OCI-M2 (cell line): Measurements from ENCODE around the gene SLC11A1.

Experiments
- DNase-seq: peaks from one replicate; lab custom pipeline; 2025; ENCODE audit not compliant: unreplicated experiment; lab: John Stamatoyannopoulos, UW

Gene SLC11A1

DNA sequence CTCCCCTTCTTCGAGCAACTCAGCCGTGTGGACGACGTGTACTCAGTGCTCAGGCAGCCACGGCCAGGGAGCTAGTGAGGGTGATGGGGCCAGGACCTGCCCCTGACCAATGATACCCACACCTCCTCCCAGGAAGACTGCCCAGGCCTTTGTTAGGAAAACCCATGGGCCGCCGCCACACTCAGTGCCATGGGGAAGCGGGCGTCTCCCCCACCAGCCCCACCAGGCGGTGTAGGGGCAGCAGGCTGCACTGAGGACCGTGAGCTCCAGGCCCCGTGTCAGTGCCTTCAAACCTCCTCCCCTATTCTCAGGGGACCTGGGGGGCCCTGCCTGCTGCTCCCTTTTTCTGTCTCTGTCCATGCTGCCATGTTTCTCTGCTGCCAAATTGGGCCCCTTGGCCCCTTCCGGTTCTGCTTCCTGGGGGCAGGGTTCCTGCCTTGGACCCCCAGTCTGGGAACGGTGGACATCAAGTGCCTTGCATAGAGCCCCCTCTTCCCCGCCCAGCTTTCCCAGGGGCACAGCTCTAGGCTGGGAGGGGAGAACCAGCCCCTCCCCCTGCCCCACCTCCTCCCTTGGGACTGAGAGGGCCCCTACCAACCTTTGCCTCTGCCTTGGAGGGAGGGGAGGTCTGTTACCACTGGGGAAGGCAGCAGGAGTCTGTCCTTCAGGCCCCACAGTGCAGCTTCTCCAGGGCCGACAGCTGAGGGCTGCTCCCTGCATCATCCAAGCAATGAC lies 22.4 kb downstream of the SLC11A1 start:
- no peak for DNase-seq

DNA sequence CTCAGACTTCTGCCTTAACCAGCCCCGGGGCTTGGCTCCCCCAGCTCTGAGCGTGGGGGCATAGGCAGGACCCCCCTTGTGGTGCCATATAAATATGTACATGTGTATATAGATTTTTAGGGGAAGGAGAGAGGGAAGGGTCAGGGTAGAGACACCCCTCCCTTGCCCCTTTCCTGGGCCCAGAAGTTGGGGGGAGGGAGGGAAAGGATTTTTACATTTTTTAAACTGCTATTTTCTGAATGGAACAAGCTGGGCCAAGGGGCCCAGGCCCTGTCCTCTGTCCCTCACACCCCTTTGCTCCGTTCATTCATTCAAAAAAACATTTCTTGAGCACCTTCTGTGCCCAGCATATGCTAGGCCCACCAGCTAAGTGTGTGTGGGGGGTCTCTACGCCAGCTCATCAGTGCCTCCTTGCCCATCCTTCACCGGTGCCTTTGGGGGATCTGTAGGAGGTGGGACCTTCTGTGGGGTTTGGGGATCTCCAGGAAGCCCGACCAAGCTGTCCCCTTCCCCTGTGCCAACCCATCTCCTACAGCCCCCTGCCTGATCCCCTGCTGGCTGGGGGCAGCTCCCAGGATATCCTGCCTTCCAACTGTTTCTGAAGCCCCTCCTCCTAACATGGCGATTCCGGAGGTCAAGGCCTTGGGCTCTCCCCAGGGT lies 23.1 kb downstream of the SLC11A1 start:
- DNase-seq: no peak

DNA sequence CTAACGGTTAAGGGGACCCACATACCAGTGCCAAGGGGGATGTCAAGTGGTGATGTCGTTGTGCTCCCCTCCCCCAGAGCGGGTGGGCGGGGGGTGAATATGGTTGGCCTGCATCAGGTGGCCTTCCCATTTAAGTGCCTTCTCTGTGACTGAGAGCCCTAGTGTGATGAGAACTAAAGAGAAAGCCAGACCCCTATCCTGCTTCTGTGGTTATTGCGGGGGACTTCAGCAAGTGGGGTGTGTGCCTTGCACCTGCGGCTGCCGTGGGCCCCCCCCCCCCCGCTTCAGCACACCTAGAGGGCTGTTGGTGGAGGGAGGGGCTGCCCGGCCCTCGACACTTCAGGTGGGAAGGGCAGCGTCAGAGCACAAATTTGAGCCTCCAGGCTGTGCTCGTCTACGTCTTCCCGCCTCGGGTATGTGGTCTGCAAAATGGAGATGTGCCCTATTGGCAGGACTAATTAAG lies 23.7 kb downstream of the SLC11A1 start:
- DNase-seq: no peak

DNA sequence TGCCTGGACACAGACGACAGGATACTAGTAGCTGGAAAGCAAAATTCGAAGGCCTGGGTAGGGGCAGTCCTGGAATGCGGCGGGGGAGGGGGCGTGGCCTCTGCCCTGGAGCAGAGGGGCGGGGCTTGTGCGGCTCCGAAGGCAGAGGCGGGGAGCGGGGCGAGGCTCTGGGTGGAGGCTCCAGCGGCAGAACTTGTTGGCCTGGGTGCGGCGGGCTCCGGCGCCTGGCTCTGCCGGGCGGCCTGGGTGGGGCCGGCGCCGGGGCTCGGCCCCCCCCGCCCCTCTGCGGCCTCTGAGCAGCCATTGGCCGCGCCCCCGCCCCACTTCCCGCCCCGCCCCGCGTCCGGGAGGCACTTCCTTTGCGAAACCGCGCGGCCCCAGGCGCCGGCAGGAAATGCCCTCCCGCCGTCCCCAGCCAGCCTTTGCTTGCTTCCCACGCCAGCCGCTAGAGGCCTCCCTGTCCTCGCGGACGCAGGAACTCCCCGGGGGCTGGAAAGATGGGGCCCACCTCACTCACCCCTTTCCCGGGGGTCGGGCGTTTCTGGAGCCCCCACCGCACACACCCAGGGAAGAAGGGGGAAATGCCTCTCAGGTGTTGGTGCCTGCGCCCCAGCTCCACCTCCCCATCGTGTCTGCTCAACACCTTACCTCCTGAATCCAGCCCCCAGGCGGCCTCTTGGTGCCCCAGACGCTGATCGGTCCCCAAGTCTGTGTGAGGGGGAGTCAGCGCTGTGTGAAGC lies 24.3 kb downstream of the SLC11A1 start:
- DNase-seq: peak; percentile 72

DNA sequence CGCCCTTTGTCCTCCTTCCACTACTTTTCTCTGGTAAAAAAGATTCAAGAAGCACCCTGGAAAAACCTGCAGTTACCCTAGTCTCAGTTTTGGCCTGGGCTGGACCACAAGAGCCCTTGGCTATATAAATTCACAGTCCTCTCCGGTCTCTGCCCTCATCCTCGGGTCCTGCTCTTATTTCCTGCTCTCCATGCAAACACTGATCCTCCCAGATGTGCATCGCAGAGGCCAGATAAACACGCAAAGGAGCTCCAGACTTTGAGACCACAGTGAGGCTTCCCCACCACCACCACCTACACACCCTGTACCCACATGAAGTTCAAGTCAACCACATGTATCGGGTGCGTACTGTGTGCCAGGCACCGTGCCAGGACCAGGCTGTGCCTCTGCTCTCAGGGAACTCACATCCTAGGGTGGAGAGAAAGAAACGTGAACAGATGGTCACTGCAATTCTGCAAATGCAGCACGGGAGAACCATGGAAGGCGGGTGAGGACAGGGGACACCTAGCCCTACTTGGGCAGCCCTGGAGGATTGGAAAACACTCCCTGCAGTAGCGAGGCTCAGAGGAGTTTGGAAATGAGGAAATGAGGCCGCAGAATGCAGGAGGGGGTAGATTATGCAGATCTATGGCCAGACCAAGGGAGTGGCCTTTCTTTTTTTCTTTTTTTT lies 25.0 kb downstream of the SLC11A1 start:
- peak; percentile 30 for DNase-seq

DNA sequence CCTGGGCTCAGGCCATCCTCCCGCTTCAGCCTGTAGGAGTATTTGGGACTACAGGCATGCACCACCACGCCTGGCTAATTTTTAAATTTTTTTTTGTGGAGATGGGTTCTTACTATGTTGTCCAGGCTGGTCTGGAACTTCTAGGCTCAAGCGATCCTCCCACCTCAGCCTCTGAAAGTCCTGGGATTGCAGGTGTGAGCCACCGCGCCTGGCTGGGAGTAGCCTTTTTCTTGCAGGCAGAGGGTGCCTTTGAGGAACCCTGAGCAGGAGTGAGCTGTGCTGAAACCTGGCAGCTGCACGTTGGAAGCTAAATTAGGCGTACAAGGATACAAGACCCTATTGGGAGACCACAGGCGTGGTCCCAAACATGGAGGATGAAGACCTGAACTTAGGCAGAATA lies 25.6 kb downstream of the SLC11A1 start:
- DNase-seq: no peak

DNA sequence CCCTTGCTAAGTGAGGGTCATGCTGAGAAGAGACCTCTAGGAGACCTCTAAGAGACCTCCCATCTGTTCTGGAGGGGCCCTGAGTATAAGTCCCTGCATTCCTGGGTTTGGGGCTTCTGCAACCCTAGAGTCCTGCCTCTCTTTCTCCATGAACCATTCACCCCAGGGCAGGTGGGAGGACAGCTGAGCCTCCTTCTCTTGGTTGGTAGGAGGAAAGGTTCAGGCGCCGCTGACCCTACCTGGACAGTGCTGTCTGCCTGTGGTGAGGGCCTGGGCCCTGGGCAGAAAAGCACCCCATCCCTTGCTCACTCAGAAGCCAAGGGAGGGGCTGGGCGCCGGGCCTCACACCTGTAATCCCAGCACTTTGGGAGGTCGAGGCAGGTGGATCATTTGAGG lies 36.2 kb downstream of the SLC11A1 start:
- DNase-seq: no peak

DNA sequence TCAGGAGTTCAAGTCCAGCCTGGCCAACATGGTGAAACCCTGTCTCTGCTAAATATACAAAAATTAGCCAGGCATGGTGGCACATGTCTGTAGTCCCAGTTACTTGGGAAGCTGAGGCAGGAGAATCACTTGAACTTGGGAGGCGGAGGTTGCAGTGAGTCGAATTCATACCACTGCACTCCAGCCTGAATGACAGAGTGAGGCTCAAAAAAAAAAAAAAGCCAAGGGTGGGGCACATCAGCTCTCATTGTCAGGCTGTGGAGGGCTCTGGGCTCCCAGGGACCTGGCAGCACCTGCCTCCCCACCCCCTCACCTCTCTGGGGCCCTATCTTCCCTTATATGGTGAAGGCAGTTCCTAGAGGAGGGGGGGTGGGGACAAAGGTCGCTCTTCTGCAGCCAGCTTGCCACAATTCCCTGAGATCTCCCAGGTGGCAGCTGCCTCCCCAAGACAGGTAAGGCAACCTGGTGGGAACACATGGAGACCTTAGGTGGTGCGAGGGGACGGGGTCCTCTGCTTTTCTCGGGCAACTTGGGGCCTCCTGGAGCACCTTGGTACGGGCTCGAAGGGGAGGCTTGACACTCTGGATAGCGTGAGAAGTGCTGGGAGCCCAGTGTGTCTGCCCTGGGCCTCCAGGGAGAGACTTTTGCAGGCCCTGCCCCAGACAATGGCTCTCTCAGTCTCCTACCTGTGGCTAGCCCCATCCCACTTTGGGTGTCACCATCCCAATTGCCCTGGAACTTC lies 36.8 kb downstream of the SLC11A1 start, which contains the start of gene VIL1:
VIL1 (plus strand) TSS at position 407 of the 742 bp plus-strand sequence. CDS start 4,656 bp downstream, outside the sequence.
- no peak for DNase-seq

DNA sequence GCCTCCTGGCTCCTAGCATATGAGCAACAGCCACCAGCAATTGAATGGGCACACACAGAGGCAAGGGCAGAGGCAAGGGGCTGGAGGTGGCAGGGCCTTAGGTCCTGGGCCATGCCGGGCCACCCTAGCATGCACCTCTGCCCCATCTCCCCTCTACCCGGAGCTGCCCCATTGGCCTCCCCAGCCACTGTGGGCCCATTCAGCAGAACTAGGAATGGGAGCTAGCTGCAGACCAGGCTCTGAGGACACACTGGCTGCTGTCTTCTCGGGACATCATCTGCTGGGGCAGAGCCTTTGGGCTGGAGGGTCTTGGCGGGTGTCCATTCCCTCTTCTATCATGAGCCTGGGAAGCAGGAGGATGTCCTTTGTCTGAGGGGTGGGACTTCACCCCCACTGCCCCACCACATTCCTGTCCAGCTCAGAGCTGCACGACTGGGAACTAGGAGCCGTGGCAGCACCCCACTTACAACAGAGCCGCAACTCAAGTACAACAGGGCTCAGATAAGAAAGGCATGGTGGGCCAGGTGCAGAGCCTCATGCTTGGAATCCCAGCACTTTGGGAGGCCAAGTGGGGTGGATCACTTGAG lies 37.6 kb downstream of the SLC11A1 start:
- no peak for DNase-seq

DNA sequence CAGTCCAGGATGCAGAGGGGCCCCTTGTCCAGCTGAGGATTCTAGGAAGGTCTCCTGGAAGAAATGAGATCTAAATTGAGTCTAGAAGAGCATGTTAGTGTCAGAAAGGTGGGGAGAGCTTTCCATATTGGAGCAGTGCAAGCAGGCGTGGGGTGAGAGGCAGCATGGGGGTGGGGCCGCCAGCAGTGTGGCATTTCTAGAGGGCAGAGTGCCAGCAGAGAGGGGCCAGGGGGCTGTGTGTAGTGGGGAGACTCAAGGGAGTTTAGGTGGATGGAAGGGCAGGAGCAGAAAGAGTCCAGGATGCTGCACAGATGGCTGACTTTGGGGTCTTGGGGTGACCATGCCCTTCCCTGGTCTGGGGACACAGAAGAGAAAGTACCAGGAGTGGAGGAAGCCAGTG lies 39.0 kb downstream of the SLC11A1 start:
- no peak for DNase-seq

DNA sequence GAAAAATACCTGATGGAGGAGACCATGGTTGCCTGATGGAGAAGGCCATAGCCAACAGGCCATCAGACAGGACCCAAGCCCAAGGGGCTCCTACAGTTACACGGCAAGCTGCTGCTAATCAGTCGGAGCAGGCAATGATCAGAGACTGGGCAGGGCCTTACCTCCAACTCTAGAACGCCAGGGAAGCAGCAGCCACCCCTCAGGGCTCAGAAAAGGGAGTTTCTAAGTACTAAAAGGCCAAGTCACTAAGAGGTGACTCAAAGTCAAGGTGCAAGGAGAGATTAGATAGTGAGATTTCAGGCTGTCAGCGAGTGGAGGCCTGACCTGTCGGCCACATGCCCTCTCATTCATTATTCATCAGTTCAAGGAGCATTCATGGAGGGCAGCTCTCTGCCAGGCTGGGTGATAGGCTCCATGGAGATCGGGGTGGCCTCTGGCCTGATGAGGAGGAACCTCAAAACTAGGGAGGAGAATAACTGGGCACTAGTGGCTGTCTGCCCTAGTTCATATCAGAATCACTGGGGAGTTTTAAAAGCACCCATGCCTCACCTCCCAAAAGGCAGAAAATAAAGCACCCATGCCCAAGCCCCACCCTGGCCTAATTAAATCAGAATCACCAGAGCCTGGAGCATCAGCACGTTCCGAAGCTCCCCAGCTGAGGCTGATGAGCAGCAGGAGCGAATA lies 40.5 kb downstream of the SLC11A1 start:
- no peak for DNase-seq

DNA sequence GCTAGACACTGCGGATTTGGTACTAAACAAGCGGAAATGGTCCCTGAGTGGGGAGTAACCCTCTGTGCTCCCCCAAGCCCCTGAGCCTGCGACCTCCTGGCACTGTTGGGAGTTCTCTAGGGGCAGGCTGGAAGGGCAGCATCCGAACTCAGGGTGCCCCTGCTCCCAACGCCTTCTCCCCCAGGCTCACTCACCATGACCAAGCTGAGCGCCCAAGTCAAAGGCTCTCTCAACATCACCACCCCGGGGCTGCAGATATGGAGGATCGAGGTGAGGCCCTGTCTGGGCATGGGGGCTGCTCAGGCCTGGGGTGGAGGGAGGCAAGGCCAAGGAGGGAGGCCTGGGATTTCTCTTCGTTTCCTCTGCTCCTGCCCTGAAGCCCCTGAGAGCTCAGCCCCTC lies 41.5 kb downstream of the SLC11A1 start:
- DNase-seq: no peak

DNA sequence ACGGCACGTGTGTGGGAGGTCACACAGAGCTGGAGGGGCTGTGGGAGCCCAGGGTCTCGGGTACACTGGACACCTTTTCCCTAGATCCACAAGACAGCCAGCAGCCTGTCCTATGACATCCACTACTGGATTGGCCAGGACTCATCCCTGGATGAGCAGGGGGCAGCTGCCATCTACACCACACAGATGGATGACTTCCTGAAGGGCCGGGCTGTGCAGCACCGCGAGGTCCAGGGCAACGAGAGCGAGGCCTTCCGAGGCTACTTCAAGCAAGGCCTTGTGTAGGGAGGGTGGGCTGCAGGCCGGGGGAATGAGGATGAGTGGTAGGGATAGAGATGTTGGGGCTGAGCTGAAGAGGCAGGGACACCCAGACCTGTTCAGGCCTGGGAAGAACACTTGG lies 43.5 kb downstream of the SLC11A1 start:
- no peak for DNase-seq

DNA sequence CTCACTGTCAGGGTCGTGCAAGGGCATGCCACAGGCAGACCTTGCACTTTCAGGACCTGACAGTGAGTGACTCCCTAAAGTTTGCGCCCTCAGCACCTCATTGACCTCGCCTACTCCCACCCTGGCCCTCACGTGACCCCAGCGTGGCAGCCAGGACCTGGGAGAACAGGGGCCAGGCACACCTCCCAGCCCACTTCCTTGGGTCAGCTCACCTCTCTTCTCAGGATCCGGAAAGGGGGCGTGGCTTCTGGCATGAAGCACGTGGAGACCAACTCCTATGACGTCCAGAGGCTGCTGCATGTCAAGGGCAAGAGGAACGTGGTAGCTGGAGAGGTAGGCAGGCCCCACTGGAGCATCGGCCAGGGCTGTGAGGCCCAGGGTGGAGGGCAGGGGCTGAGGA lies 45.7 kb downstream of the SLC11A1 start:
- no peak for DNase-seq

DNA sequence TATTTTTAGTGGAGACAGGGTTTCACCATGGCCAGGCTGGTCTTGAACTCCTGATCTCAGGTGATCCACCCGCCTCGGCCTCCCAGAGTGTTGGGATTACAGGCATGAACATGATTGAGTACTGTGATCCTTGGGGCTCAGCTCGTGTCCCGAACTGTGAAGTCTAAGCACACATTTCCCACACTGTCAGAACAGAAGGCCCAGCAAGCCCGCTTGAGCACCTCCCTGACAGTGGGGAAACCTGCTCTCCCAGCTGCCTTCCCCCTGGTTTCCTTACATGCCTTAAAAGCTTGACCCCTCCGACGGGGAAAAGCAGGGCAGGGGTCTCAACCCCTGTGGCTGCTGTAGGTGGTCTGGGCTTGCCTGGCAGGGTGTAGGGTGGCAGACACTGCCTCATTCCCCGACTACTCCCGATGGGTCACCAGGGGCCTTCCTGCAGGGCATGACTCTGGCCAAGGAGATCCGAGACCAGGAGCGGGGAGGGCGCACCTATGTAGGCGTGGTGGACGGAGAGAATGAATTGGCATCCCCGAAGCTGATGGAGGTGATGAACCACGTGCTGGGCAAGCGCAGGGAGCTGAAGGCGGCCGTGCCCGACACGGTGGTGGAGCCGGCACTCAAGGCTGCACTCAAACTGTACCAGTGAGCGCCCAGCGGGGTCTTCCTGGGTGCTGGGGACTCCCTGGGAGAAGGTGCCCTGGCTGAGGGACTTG lies 46.9 kb downstream of the SLC11A1 start:
- no peak for DNase-seq

DNA sequence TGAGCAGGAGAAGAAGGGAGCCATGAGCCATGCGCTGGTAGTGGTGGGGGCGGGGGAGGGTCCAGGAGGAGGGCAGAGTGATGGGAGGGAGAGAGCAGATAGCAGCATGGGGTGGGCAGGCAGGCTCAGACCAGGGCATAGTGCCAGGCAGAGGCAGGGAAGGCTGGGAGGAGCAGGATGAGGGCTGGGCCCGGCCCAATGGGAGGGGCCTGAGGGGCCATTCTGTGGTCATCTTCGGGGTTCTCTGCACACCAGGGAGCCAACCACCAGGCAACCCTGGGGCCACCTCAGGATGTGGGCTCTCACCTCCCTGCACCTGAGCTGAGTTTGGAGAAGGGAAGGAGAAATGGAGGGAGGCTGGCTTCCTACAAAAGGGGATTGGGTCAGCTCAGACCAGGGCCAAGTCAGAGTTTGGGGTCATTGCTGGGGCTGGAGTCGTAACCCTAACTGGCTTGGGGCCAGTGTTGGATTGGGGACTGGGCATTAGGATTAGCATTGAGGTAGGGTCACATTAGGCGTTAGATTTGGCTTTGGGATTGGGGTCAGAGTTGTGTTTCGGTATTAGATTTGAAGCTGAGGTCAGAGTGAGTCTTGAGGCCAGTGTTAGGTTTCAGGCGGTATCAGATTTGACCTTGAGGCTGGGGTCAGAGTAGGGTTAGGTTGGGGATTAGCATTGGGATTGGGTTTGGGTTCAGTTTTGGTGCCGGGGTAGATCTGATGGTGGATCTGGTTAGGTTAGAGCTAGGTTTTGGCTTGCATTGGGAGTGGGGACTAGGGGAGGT lies 48.0 kb downstream of the SLC11A1 start:
- no peak for DNase-seq

DNA sequence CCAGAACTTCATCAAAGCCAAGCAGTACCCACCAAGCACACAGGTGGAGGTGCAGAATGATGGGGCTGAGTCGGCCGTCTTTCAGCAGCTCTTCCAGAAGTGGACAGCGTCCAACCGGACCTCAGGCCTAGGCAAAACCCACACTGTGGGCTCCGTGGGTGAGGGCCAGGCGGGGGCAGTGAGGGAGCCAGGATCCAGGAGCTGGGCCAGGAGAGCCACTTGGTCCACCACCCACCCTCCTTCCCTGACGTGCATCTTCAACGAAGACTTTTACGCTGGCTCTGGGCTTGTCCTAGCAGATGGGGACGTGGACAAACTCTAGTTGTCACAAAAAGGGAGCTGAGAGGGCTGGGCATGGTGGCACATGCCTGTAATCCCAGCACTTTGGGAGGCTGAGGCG lies 48.6 kb downstream of the SLC11A1 start:
- no peak for DNase-seq

DNA sequence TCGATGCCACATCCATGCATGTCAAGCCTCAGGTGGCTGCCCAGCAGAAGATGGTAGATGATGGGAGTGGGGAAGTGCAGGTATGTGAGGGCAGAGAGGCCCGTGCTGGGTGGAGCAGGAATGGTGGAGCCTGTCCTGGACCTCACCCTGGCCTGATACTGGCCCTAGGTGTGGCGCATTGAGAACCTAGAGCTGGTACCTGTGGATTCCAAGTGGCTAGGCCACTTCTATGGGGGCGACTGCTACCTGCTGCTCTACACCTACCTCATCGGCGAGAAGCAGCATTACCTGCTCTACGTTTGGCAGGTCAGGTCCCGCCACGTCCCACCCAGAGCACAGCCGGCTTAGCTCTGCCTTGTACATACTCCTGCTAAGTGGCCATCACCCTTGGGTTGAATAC lies 49.8 kb downstream of the SLC11A1 start:
- DNase-seq: no peak
